ENCODE data around the gene GADD45B. TPM values are rescaled to one million over a fixed set of nuclear protein-coding genes. Genes with fewer than 3 reads are reported as not detected.
A peak's percentile ranks its signal among the peaks of the same experiment; 100 is the strongest.

Gene GADD45B
- total RNA-seq, 2 donors from 2014 or later: 84.4 to 84.5 TPM

DNA sequence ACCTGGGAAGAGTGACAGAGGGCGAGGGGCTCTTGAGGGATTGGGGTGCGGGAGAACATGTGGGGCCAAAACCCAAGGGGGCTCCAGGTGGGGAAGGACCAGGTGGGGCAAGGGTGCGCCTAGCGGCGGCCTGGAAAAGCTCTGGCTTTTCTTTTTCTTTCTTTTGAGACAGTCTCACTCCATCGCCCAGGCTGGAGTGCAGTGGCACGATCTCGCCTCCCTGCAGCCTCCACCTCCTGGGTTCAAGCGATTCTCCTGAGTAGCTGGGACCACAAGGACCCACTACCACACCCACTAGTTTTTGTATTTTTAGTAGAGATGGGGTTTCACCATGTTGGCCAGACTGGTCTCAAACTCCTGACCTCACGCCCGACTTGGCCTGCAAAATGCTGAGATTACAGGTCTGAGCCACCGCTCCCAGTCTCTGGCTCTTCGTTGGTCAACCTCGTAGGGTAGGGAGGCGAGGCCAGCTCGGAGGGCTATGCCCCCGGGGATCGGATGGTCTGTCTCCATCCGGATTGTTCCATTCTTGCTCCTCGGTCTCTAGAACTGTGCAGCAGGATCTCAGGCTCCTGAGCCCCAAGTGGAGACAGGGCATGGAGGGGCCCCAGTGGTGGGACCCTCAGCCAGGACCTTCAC lies 3.7 kb downstream of the GADD45B start:
- Mint-ChIP-seq H3K4me1 (ENCODE audit: low read depth) (peaks cover 5% of the 10 kb centered on the region), H3K4me3 (peak overlapping the region; percentile 97 to 99), H3K27me3 (ENCODE audit: low read depth) (no peaks in the 10 kb centered on the region), H3K27ac (peak overlapping the region; percentile 52), H3K9me3 (peaks cover 6 to 13% of the 10 kb centered on the region in 2 donors), H3K36me3 (ENCODE audit: insufficient read depth in 2 of 2) (peaks cover 31 to 32% of the 10 kb centered on the region in 2 donors)
- no peak for ATAC-seq (replicated peaks in 1 of 2)
- DNase-seq: no peak

DNA sequence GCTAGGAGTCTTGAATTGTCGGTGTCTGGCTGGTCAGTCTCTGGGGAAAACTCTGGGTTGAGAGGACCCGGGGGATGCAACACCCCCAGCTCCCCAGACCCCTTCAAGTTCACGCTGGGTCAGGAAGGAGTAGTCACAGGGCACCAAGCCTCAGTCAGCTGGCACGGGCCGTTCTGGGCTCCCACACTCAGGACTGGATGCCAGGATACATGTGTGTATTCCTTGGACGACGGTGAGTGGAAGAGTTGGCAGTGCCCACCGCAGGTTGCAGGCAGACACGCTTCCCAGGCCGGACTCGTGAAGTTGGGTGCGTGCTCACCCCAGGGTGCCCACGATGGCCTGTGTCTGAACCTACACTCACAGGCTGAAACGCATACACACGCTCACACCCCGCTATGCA lies 5.5 kb downstream of the GADD45B start:
- Mint-ChIP-seq H3K27me3 (ENCODE audit: low read depth) (no peaks in the 10 kb centered on the region), H3K9me3 (peaks cover 6 to 13% of the 10 kb centered on the region in 2 donors), H3K27ac (no peak overlapping the region), H3K36me3 (ENCODE audit: insufficient read depth in 2 of 2) (peaks cover 30 to 32% of the 10 kb centered on the region in 2 donors), H3K4me1 (ENCODE audit: low read depth) (no peaks in the 10 kb centered on the region), H3K4me3 (no peak overlapping the region)
- DNase-seq (no peak), ATAC-seq (replicated peaks in 1 of 2) (no peak)

DNA sequence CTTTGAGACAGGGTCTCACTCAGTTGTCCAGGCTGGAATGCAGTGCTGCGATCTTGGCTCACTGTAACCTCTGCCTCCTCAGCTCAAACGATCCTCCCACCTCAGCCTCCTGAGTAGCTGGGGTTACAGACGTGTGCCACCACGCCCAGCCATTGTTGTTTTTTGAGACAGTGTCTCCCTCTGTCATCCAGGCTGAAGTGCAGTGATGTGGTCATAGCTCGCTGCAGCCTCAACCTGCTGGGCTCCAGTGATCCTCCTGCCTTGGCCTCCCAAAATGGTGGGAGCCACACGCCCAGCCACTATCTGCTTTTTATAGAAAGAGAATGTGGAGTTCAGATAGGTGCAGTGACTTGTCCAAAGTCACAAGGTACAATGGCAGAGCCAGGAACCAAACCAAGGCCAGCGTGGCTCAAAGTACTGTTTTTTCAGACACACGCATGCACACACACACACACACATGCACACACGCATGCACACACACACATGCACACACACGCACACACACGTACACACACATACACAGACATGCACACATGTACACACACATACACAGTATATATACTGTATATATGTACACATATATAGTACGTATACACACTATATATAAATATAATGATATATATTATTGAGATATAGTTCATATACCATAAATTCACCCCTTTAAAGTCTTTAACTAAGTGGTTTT lies 6.6 kb downstream of the GADD45B start:
- Mint-ChIP-seq H3K4me3 (no peak overlapping the region), H3K4me1 (ENCODE audit: low read depth) (no peaks in the 10 kb centered on the region), H3K9me3 (peaks cover 6 to 13% of the 10 kb centered on the region in 2 donors), H3K27me3 (ENCODE audit: low read depth) (peaks cover 7% of the 10 kb centered on the region), H3K36me3 (ENCODE audit: insufficient read depth in 2 of 2) (peaks cover 22% of the 10 kb centered on the region in 2 donors), H3K27ac (no peak overlapping the region)
- ATAC-seq (replicated peaks in 1 of 2): no peak
- no peak for DNase-seq

DNA sequence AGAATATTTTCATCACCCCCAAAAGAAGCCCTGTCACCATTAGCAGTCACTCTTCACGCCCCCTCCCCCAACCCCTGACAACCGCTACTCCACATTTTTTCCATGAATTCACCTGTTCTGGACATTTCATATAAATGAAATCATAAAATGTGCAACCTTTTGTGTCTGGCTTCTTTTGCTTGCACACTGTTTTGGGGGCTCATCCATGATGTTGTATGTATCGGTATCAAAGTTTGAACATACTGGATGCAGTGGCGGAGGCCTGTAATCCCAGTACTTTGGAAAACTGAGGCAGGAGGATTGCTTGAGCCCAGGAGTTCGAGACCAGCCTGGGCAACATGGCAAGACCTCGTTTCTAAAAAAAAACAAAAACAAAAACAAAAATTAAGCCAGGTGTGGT lies 7.2 kb downstream of the GADD45B start:
- Mint-ChIP-seq H3K27me3 (ENCODE audit: low read depth) (peaks cover 13% of the 10 kb centered on the region), H3K4me3 (no peak overlapping the region), H3K9me3 (peaks cover 6 to 13% of the 10 kb centered on the region in 2 donors), H3K36me3 (ENCODE audit: insufficient read depth in 2 of 2) (peaks cover 17 to 19% of the 10 kb centered on the region in 2 donors), H3K27ac (no peak overlapping the region), H3K4me1 (ENCODE audit: low read depth) (no peaks in the 10 kb centered on the region)
- no peak for ATAC-seq (replicated peaks in 1 of 2)
- DNase-seq: no peak

DNA sequence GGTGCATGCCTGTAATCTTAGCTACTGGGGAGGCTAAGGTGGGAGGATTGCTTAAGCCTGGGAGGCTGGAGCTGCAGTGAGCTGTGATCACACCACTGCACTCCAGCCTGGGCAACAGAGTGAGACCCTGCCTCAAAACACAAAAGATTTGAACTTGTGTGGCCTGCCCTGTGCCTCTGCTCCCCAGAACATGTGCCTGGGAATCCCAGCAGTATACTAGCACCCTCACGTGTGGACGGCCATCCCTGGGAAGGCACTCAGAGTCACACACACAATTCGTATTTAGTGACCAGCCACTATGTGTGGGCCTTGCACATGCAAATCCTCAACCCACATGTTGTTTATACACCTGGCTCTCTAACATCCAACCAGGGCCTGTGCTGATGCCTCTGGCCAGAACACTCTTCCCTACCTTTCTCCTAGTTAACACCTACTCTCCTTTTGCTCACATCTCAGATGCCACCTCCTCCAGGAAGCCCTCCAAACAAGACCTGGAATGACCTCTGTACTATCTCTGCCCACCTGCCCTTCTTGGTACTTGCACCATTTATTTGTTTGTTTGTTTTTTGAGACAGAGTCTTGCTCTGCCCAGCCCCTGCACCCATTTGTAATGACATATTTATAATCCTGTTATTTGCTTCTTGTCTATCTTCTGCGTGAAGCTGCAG lies 7.7 kb downstream of the GADD45B start:
- Mint-ChIP-seq H3K9me3 (peaks cover 6 to 13% of the 10 kb centered on the region in 2 donors), H3K4me3 (no peak overlapping the region), H3K36me3 (ENCODE audit: insufficient read depth in 2 of 2) (peaks cover 13 to 16% of the 10 kb centered on the region in 2 donors), H3K27ac (no peak overlapping the region), H3K4me1 (ENCODE audit: low read depth) (no peaks in the 10 kb centered on the region), H3K27me3 (ENCODE audit: low read depth) (peaks cover 17% of the 10 kb centered on the region)
- no peak for DNase-seq
- ATAC-seq (replicated peaks in 1 of 2): no peak

DNA sequence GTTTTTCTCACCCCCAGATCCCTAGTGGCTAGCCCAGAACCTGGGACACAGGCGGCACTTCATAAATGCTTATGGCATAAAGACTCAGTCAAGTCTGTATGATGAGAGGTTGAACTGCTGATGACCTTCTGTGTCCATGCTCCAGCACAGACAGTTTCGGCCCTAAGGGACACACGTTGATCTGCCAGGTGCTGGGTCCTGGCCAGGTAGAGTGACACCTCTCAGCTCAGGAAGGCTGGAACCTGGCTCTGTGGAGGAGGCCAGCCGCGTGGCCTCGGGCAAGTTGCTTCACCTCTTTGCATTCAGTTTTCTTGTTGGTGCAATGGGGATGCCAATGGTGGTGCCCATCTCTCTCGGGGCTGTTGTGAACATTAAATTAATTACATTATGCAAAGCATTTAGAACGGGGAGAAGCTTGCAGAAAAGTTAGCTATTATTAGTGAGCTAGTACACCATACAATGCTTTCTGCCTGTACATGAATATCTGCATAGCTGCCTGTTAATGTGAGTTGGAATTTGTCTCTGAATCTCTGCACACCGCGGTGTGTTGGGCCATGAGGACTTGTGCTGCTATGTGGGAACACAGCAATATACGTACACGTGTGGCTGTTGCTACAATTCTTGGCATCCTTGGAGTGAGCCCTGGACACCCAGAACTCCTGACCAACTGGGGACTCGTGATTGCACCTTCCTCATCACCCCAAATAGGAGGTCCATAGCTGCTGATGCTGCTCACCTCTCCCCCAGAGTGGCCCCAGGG lies 8.4 kb downstream of the GADD45B start:
- Mint-ChIP-seq H3K27ac (no peak overlapping the region), H3K4me1 (ENCODE audit: low read depth) (peaks cover under 1% of the 10 kb centered on the region), H3K27me3 (ENCODE audit: low read depth) (peaks cover 19% of the 10 kb centered on the region), H3K4me3 (no peak overlapping the region), H3K9me3 (peaks cover 6 to 13% of the 10 kb centered on the region in 2 donors), H3K36me3 (ENCODE audit: insufficient read depth in 2 of 2) (peaks cover 13 to 16% of the 10 kb centered on the region in 2 donors)
- ATAC-seq (replicated peaks in 1 of 2) (no peak), DNase-seq (no peak)

DNA sequence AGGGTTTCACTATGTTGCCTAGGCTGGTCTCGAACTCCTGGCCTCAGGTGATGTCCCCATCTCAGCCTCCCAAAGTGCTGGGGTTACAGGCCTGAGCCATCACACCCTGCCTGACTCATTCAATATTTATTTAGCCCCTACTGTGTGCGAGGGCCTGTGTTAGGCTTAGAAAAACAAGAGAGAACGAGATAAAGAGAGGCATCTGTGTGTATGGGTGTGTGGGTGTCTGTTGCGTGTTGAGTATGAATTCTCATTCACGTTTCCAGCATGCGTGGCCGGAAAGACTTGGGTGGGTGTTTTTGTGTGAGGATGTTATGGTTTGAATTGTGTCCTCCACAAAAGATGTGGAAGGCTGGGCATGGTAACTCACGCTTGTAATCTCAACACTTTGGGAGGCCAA lies 9.5 kb downstream of the GADD45B start:
- Mint-ChIP-seq H3K36me3 (ENCODE audit: insufficient read depth in 2 of 2) (peaks cover 13 to 16% of the 10 kb centered on the region in 2 donors), H3K27ac (no peak overlapping the region), H3K27me3 (ENCODE audit: low read depth) (peaks cover 26% of the 10 kb centered on the region), H3K4me1 (ENCODE audit: low read depth) (peaks cover 7% of the 10 kb centered on the region), H3K4me3 (no peak overlapping the region), H3K9me3 (peaks cover 6 to 13% of the 10 kb centered on the region in 2 donors)
- no peak for DNase-seq
- ATAC-seq (replicated peaks in 1 of 2): no peak

DNA sequence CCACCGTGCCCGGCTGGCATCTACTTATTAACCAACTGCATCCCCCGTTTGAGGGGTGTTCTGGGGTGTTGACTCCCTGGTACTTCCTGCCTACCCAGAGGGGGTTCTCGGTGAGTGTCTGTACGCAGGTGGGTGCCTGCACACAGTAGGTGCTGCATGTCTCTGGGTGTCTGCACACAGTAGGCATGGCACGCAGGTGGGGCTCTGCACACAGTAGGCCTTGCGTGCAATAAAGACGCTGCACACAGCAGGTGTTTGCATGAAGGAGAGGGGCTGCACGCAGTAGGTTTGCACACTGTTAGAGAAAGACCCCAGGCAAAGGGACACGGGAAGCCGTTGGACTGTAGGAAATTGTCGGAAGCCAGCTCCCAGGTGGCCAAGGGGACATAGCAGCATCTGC lies 11.2 kb downstream of the GADD45B start:
- Mint-ChIP-seq H3K27me3 (ENCODE audit: low read depth) (peaks cover 34% of the 10 kb centered on the region), H3K4me3 (no peak overlapping the region), H3K27ac (no peak overlapping the region), H3K36me3 (ENCODE audit: insufficient read depth in 2 of 2) (peaks cover 10 to 13% of the 10 kb centered on the region in 2 donors), H3K4me1 (ENCODE audit: low read depth) (peaks cover 7% of the 10 kb centered on the region), H3K9me3 (peaks cover 6 to 13% of the 10 kb centered on the region in 2 donors)
- DNase-seq (no peak), ATAC-seq (replicated peaks in 1 of 2) (no peak)

DNA sequence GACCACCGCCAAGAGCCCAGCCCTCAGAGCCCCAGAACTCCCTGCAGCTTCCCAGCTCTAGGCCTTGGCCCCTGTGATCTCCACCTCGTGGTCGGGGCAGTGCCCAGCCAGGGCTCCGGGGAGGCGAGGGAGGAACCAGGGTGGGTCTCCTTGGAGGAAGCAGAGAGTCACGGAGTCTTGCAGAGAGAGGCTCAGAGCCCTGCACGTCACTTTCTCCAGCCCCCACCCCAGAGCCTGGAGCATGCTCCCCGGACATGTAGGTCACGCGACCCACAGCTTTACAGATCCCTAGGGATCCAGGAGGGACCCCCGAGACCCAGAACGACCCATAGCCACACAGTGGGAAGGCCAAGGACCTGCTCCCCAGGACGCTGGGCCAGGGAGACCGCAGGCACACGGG lies 11.9 kb downstream of the GADD45B start:
- Mint-ChIP-seq H3K9me3 (peaks cover 6 to 7% of the 10 kb centered on the region in 2 donors), H3K27ac (no peak overlapping the region), H3K36me3 (ENCODE audit: insufficient read depth in 2 of 2) (peaks cover 7 to 8% of the 10 kb centered on the region in 2 donors), H3K4me1 (ENCODE audit: low read depth) (peaks cover 7% of the 10 kb centered on the region), H3K27me3 (ENCODE audit: low read depth) (peaks cover 42% of the 10 kb centered on the region), H3K4me3 (no peak overlapping the region)
- DNase-seq (no peak), ATAC-seq (replicated peaks in 1 of 2) (no peak)

DNA sequence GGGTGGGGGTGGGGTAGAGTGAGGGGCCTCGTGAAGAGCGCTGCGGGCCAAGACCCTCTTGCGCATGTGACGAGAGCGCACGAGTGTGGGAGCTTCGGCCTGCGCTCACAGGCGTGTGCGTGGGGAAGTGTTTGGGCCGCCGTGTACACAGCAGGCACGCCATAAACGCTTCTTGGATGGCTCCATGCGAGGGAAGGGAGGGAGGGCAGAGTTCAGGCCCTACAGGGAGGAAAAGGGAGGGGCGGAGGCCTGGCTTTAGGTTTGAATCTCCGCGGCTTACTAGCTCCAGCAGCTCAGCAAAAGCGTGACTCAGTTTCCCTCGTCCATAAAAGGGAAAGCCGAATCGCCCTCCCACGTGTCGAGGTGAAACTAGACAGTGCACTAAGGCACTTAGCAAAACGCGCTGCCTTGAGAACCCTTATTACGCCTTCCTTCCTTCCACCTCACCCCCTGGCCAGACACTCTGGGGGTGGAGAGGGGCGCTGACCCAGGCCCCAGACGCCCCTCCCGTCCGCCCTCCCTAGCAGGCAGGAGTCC lies 12.5 kb downstream of the GADD45B start:
- peaks cover 7% of the 10 kb centered on the region for H3K4me1 Mint-ChIP-seq (ENCODE audit: low read depth)

DNA sequence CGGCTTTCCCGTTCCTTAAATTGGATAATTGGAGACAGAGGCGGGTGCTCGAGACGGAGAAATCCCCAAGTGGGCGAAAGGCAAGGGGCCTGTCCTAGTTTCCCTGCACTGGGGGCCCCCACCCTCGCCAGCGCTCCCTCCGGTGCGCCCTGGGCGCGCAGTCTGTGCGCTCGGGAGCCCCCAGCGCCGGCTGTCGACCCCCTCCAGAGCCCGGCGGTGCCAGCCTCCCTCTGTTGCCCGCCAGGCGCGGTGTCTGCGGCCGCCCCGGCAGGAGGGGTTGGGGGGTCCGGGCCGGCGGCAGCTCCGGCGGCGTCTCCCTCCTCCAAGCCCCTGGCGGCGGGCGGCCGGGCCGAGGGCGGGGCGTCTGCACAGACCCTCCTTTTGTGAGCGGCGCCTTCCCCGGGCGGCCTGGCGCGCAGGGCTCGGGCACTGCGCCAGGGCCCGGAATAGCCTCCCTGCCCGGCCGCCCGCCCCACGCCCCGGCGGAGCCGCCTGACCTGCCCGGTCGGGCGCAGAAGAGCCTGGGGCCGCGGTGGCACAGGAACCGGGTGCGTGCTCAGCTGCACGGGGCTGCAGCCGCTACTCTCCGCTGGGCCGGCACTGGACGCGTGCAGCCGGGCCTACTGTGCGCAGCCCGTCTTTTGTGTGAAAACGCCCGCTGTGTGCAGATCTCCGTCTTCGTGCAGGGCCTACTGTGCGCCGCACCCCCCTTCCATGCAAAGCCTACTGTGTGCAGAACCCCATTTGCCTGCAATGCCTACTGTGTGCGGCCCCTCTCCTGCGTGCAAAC lies 13.2 kb downstream of the GADD45B start:
- H3K4me1 Mint-ChIP-seq (ENCODE audit: low read depth): peaks cover 10% of the 10 kb centered on the region
- H3K27me3 Mint-ChIP-seq (ENCODE audit: low read depth): peaks cover 55% of the 10 kb centered on the region
- peak; percentile 36 to 47 for ATAC-seq (replicated peaks in 1 of 2)
- H3K27ac Mint-ChIP-seq: no peak overlapping the region
- H3K36me3 Mint-ChIP-seq (ENCODE audit: insufficient read depth in 2 of 2): peaks cover 0 to 1% of the 10 kb centered on the region in 2 donors
- peak overlapping the region; percentile 53 to 71 for H3K4me3 Mint-ChIP-seq
- H3K9me3 Mint-ChIP-seq: no peaks in the 10 kb centered on the region
- peak in 1 of 2 donors; percentile 10 for DNase-seq

More for the DNA sequence above, 12.5 kb downstream of the GADD45B start:
- H3K27ac Mint-ChIP-seq: no peak overlapping the region
- H3K9me3 Mint-ChIP-seq: peaks cover 4% of the 10 kb centered on the region in 2 donors
- DNase-seq (no peak), ATAC-seq (replicated peaks in 1 of 2) (peak; percentile 21 to 39)
- peaks cover 48% of the 10 kb centered on the region for H3K27me3 Mint-ChIP-seq (ENCODE audit: low read depth)
- peak overlapping the region; percentile 4 to 60 for H3K4me3 Mint-ChIP-seq
- peaks cover 4 to 5% of the 10 kb centered on the region in 2 donors for H3K36me3 Mint-ChIP-seq (ENCODE audit: insufficient read depth in 2 of 2)

DNA sequence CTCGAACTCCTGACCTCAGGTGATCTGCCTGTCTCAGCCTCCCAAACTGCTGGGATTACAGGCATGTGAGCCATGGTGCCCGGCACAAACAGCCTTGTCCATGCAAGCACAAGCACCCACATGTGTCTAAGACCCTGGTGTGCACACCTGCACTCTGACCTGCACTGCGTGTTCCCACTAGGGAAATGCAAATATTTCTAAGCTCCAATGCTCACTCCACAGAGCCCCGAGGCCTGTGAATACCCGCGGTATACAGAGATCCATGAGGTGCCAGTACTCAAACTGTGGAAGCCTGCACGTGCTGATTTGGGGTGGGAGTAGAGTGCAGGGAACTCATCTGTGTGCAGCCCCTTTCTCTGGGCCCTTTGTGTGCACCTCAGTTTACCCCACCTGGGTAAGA lies 14.7 kb downstream of the GADD45B start:
- Mint-ChIP-seq H3K9me3 (no peaks in the 10 kb centered on the region), H3K27me3 (ENCODE audit: low read depth) (peaks cover 59% of the 10 kb centered on the region), H3K4me1 (ENCODE audit: low read depth) (peaks cover 14% of the 10 kb centered on the region), H3K36me3 (ENCODE audit: insufficient read depth in 2 of 2) (peaks cover 0 to 1% of the 10 kb centered on the region in 2 donors), H3K27ac (no peak overlapping the region), H3K4me3 (no peak overlapping the region)
- DNase-seq (no peak), ATAC-seq (replicated peaks in 1 of 2) (no peak)

Data from activated T-cell treated with anti-CD3 and anti-CD28 coated beads, Interleukin-2, amount 50 U/mL, for 72 hours (primary cell).